ENCODE data around the gene PTPN22. TPM values are rescaled to one million over a fixed set of nuclear protein-coding genes. Genes with fewer than 3 reads are reported as not detected.

The PTPN22 gene
- total RNA-seq, 1 donor from 2014 or later = 2.3 TPM

DNA sequence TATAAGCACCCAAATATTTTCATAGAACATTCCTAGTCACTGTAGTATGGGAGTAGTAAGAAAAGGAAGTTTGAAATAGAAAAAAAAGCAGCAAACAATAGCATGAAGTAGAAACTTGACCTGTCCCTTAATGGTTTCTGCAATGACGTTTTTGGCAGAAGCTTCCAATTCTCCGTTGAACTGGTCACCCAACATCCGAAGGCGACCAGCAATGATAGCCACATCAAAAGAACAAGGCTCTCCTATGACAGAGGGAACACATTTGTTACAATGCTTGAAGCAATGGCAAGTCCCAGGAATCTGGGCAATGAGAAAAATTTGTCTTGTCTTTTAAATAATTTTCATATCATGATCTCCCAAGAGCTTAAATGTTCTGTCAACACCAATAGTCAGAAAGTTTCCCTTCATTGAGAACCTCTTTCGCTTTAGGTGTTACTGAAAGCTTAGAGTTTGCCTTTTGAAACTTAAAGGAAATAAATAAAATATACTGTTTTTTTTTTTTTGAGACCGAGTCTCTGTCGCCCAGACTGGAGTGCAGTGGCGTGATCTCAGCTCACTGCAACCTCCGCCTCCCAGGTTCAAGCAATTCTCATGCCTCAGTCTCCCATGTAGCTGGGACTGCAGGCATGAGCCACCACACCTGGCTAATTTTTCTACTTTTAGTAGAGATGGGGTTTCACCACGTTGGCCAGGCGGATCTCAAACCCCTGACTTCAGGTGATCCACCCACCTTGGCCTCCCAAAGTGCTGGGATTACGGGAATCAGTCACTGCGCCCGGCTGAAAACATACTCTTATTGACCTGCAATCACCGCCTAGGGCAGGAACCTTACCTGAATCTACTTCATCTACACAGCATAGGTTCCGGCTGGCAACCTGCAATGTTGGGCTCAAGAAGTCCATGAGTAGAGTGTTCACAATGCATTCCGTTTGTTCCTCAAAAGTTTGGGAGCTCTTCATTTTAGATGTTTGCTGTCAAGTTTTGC lies 15.2 kb upstream of the PTPN22 start:
- Histone ChIP-seq H3K4me3 (no peak overlapping the region), H3K27ac (no peak overlapping the region), H3K27me3 (no peaks in the 10 kb centered on the region)

DNA sequence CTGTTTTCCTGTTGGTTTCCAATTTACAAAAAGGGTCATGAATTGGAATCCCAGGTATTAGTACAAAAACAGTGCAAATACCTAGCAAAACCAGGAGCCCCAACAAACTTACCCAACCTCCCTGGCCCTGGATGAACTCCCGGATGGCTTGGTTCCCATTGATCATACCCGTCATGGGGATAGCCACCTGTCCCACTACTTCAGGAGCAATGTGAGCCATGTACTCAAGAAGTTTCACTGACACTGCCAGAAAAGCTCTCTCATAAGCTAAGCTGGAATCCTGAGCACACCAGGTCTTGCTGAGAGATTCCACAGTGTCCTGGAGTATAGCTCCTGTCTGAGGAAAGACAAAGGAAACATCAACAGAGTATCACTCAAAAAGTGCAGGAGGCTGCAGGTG lies 10.1 kb upstream of the PTPN22 start:
- no peak overlapping the region for H3K27ac ChIP-seq
- no peaks in the 10 kb centered on the region for H3K27me3 ChIP-seq
- H3K4me1 ChIP-seq = no peaks in the 10 kb centered on the region
- no peak overlapping the region for H3K4me3 ChIP-seq
- no peaks in the 10 kb centered on the region for H3K9me3 ChIP-seq
- intact Hi-C loops (cut with DNase I) = no loop called here
- DNase-seq (ENCODE audit: low spot score in 2 of 2) = no peak
- no peaks in the 10 kb centered on the region for H3K36me3 ChIP-seq
- TF ChIP-seq, protein P1, sequence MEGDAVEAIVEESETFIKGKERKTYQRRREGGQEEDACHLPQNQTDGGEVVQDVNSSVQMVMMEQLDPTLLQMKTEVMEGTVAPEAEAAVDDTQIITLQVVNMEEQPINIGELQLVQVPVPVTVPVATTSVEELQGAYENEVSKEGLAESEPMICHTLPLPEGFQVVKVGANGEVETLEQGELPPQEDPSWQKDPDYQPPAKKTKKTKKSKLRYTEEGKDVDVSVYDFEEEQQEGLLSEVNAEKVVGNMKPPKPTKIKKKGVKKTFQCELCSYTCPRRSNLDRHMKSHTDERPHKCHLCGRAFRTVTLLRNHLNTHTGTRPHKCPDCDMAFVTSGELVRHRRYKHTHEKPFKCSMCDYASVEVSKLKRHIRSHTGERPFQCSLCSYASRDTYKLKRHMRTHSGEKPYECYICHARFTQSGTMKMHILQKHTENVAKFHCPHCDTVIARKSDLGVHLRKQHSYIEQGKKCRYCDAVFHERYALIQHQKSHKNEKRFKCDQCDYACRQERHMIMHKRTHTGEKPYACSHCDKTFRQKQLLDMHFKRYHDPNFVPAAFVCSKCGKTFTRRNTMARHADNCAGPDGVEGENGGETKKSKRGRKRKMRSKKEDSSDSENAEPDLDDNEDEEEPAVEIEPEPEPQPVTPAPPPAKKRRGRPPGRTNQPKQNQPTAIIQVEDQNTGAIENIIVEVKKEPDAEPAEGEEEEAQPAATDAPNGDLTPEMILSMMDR (IDR thresholded peaks at IDR 0.05) = no peak

More for the DNA sequence above, 15.2 kb upstream of the PTPN22 start:
- Histone ChIP-seq H3K36me3 (no peaks in the 10 kb centered on the region), H3K4me1 (no peaks in the 10 kb centered on the region), H3K9me3 (no peaks in the 10 kb centered on the region)
- TF ChIP-seq, protein P1 (IDR thresholded peaks at IDR 0.05) = no peak
- intact Hi-C loops (cut with DNase I) = no loop called here
- DNase-seq (ENCODE audit: low spot score in 2 of 2) = no peak

DNA sequence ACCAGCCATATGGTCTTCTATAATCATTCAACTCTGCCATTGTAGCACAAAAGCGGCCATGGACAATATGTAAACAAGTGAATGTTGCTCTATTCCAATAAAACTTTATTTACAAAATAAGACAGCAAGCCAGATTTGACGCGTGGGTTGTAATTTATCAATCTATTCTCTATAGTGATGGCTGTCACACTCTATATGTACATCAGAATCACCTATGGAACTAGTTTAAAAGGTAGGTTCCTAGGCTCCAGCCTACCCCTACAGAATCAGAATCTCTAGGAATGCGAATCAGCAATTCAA lies 8.2 kb upstream of the PTPN22 start:
- no peaks in the 10 kb centered on the region for H3K4me1 ChIP-seq
- DNase-seq (ENCODE audit: low spot score in 2 of 2) = no peak
- no peak overlapping the region for H3K4me3 ChIP-seq
- no peaks in the 10 kb centered on the region for H3K36me3 ChIP-seq
- TF ChIP-seq, protein P1 (IDR thresholded peaks at IDR 0.05) = no peak
- intact Hi-C loops (cut with DNase I) = no loop called here
- no peaks in the 10 kb centered on the region for H3K27me3 ChIP-seq
- no peaks in the 10 kb centered on the region for H3K9me3 ChIP-seq
- no peak overlapping the region for H3K27ac ChIP-seq

DNA sequence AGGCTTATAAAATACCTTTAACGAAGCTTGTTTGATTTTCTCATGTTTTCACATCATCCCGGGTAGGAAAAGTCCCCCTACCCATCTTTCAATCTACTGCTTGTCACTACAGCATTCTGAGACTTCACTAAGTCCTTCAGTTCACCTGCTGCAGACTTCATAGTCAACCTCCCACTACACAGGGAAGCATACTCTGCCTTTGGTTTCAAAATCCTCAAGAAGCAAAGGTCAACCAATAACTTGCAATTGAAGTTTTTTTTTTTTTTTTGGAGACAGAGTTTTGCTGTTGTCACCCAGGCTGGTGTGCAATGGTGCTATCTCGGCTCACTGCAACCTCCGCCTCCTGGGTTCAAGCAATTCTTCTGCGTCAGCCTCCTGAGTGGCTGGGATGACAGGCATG lies 4.7 kb upstream of the PTPN22 start:
- Histone ChIP-seq H3K27ac (no peak overlapping the region), H3K27me3 (no peaks in the 10 kb centered on the region), H3K4me3 (no peak overlapping the region), H3K9me3 (no peaks in the 10 kb centered on the region), H3K36me3 (no peaks in the 10 kb centered on the region), H3K4me1 (no peaks in the 10 kb centered on the region)
- TF ChIP-seq, protein P1 (IDR thresholded peaks at IDR 0.05) = no peak
- intact Hi-C loops (cut with DNase I) = no loop called here
- DNase-seq (ENCODE audit: low spot score in 2 of 2) = no peak

DNA sequence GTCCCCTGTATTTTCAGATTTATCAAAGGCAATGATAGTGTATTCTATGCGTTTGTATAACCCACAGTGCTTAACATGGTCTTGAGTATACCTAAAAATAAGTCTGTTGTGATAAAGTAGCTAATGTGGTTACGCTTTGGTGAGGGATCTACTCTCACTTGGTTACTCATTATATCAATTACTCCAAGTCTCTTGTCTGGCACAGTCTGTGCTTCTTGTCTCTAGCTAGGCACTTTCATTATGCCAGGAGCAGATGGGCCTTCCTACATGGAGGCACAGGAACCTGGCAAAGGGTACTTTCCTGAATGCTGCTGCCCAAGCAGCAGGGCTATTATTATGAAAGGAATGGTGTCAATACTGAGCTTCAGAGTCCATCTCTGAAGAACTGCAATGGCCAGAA lies 4.2 kb upstream of the PTPN22 start:
- H3K4me3 ChIP-seq = no peak overlapping the region
- TF ChIP-seq, protein P1 (IDR thresholded peaks at IDR 0.05) = no peak
- H3K27ac ChIP-seq = no peak overlapping the region
- no peaks in the 10 kb centered on the region for H3K27me3 ChIP-seq
- DNase-seq (ENCODE audit: low spot score in 2 of 2) = no peak
- no peaks in the 10 kb centered on the region for H3K36me3 ChIP-seq
- no peaks in the 10 kb centered on the region for H3K9me3 ChIP-seq
- intact Hi-C loops (cut with DNase I) = no loop called here
- no peaks in the 10 kb centered on the region for H3K4me1 ChIP-seq
